ENCODE results near the gene ANO10. TPM values are rescaled to one million over a fixed set of nuclear protein-coding genes. Genes with fewer than 3 reads are reported as not detected.
"Not testable (repeated sequence)": the region's sequence is repeated elsewhere in the genome, so short reads cannot be mapped to it uniquely, and the experiment has no call there.

Gene ANO10
- total RNA-seq, 1 donor from 2014 or later, result 32.8 TPM

DNA sequence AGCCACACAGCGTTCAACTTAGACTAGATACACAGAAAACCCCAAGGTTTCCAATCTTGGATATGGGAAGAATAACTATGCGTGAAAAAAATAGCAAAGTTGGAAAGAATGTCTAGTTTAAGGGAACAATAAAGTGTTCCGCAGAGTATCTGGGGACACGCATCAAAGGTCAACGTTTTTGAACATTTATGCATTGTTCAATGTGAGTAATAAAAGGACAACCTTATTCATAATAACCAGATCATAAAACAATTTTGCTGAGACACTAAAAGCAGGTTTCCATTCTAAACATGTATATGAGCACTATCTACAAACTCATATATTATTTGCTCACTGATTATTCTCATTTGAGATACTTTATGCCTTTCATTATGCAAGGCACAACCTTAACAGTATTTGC lies 7.8 kb downstream of the ANO10 start:
- DNase-seq (ENCODE audit: extremely low spot score, unreplicated experiment), result no peak
- H3K27me3 Mint-ChIP-seq (ENCODE audit: unreplicated experiment), result no peaks in the 10 kb centered on the region
- H3K27ac Mint-ChIP-seq (ENCODE audit: unreplicated experiment), result no peak overlapping the region
- H3K4me1 Mint-ChIP-seq (ENCODE audit: unreplicated experiment), result no peaks in the 10 kb centered on the region
- peaks cover 4% of the 10 kb centered on the region for H3K9me3 Mint-ChIP-seq (ENCODE audit: unreplicated experiment)
- TF ChIP-seq, protein P1, sequence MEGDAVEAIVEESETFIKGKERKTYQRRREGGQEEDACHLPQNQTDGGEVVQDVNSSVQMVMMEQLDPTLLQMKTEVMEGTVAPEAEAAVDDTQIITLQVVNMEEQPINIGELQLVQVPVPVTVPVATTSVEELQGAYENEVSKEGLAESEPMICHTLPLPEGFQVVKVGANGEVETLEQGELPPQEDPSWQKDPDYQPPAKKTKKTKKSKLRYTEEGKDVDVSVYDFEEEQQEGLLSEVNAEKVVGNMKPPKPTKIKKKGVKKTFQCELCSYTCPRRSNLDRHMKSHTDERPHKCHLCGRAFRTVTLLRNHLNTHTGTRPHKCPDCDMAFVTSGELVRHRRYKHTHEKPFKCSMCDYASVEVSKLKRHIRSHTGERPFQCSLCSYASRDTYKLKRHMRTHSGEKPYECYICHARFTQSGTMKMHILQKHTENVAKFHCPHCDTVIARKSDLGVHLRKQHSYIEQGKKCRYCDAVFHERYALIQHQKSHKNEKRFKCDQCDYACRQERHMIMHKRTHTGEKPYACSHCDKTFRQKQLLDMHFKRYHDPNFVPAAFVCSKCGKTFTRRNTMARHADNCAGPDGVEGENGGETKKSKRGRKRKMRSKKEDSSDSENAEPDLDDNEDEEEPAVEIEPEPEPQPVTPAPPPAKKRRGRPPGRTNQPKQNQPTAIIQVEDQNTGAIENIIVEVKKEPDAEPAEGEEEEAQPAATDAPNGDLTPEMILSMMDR (IDR thresholded peaks at IDR 0.05), result no peak
- H3K4me3 Mint-ChIP-seq (ENCODE audit: unreplicated experiment), result no peak overlapping the region
- H3K36me3 Mint-ChIP-seq (ENCODE audit: unreplicated experiment), result no peaks in the 10 kb centered on the region

DNA sequence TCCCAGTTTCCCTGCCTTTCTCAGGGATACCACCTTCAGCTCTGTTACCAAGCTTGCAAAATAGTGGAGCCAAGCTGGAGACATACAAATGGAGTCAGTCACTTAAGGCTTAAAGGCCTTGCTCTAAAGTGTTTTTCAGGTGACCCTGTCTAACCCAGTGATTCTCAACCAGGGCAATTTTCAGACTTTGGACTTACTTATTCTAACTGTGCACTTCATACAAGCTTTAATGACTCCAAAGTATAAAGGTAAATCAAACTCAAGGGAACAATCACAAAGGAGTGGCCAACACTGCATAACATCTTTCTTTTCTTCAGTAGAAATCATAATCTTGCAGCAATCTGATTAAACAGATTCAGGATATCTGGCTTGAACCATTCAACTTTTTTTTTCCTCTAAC lies 9.4 kb downstream of the ANO10 start:
- Mint-ChIP-seq H3K4me1 (ENCODE audit: unreplicated experiment) (no peaks in the 10 kb centered on the region), H3K36me3 (ENCODE audit: unreplicated experiment) (no peaks in the 10 kb centered on the region), H3K9me3 (ENCODE audit: unreplicated experiment) (peaks cover 4% of the 10 kb centered on the region), H3K27me3 (ENCODE audit: unreplicated experiment) (no peaks in the 10 kb centered on the region), H3K4me3 (ENCODE audit: unreplicated experiment) (no peak overlapping the region), H3K27ac (ENCODE audit: unreplicated experiment) (no peak overlapping the region)
- TF ChIP-seq, protein P1 (IDR thresholded peaks at IDR 0.05), result no peak
- DNase-seq (ENCODE audit: extremely low spot score, unreplicated experiment), result no peak

DNA sequence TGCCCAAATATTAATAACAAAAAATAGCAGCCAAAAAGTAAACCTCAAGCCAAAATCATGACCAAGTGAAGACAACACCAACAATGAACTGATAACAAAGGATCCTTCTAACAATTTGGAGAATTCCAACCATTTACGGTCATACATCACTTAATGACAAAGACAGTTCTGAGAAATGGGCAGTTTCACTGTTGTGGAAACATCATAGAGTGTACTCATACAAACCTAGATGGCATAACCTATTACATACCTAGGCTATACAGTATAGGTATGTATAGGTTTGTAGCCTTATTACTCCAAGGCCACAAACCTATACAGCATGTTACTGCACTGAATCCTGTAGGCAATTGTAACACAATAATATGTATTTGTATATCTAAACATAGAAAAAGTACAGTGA lies 12.4 kb downstream of the ANO10 start:
- DNase-seq (ENCODE audit: extremely low spot score, unreplicated experiment), result no peak
- no peak overlapping the region for H3K4me3 Mint-ChIP-seq (ENCODE audit: unreplicated experiment)
- H3K27me3 Mint-ChIP-seq (ENCODE audit: unreplicated experiment), result no peaks in the 10 kb centered on the region
- peaks cover 3% of the 10 kb centered on the region for H3K36me3 Mint-ChIP-seq (ENCODE audit: unreplicated experiment)
- peaks cover 3% of the 10 kb centered on the region for H3K9me3 Mint-ChIP-seq (ENCODE audit: unreplicated experiment)
- no peaks in the 10 kb centered on the region for H3K4me1 Mint-ChIP-seq (ENCODE audit: unreplicated experiment)
- TF ChIP-seq, protein P1 (IDR thresholded peaks at IDR 0.05), result no peak
- H3K27ac Mint-ChIP-seq (ENCODE audit: unreplicated experiment), result no peak overlapping the region

DNA sequence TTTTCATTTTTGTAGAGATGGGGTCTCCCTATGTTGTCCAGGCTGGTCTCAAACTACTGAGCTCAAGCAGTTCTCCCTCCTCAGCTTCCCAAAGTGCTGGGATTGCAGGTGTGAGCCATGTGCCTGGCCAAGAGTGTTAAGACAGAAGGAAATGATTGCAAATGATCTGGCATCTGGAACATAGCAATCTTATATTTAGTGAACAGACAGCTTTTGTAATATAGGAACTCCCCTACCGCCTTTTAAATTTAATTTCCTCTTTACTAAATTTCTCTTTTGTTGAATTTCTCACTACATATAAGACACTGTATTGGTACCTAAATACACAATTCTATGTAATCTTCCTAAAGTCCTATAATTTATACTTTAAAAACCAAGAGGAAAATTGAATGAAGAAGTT lies 13.1 kb downstream of the ANO10 start:
- H3K27me3 Mint-ChIP-seq (ENCODE audit: unreplicated experiment), result no peaks in the 10 kb centered on the region
- no peaks in the 10 kb centered on the region for H3K4me1 Mint-ChIP-seq (ENCODE audit: unreplicated experiment)
- no peak for DNase-seq (ENCODE audit: extremely low spot score, unreplicated experiment)
- TF ChIP-seq, protein P1 (IDR thresholded peaks at IDR 0.05), result no peak
- H3K9me3 Mint-ChIP-seq (ENCODE audit: unreplicated experiment), result no peaks in the 10 kb centered on the region
- H3K36me3 Mint-ChIP-seq (ENCODE audit: unreplicated experiment), result peaks cover 7% of the 10 kb centered on the region
- H3K27ac Mint-ChIP-seq (ENCODE audit: unreplicated experiment), result no peak overlapping the region
- H3K4me3 Mint-ChIP-seq (ENCODE audit: unreplicated experiment), result no peak overlapping the region

DNA sequence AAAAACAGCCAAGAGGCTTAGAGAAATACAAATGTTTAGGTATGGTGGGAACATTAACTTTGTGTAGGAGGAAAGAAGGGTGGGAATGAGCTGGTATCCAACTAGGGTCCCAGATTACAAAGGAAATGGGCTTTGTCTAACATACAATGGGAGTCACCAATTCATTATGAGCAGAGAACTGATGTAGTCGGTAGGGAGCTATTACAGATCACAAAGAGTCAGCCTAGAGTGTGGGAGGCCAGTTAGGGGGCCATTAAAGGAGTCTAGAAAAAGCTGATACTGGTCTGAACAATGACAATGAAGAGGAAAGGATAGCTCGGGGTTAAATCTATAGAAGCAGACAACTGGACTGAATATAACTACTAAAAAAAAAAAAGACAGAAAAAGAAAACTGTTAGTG lies 15.5 kb downstream of the ANO10 start:
- H3K27me3 Mint-ChIP-seq (ENCODE audit: unreplicated experiment), result no peaks in the 10 kb centered on the region
- H3K36me3 Mint-ChIP-seq (ENCODE audit: unreplicated experiment), result peaks cover 14% of the 10 kb centered on the region
- no peak overlapping the region for H3K4me3 Mint-ChIP-seq (ENCODE audit: unreplicated experiment)
- no peaks in the 10 kb centered on the region for H3K4me1 Mint-ChIP-seq (ENCODE audit: unreplicated experiment)
- no peaks in the 10 kb centered on the region for H3K9me3 Mint-ChIP-seq (ENCODE audit: unreplicated experiment)
- TF ChIP-seq, protein P1 (IDR thresholded peaks at IDR 0.05), result no peak
- DNase-seq (ENCODE audit: extremely low spot score, unreplicated experiment), result no peak
- no peak overlapping the region for H3K27ac Mint-ChIP-seq (ENCODE audit: unreplicated experiment)

DNA sequence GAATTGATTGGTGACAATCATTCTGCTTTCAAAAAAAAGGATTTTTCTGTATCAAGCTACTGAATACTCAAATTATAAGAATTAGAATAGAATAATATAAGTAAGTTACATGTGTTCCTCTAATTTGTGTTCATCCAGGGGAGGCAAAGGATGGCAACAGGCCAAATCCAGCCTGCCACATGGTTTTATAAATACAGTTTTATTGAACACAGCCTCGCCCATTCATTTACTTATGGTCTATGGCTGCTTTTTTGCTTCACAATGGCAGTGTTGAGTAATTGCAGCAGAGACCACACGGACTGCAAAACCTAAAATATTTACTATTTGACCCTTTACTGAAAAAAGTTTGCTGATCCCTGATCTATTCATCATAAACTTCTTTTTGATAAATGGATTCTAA lies 21.9 kb downstream of the ANO10 start:
- not testable (repeated sequence) for H3K27me3 Mint-ChIP-seq (ENCODE audit: unreplicated experiment); H3K4me1 Mint-ChIP-seq (ENCODE audit: unreplicated experiment); H3K27ac Mint-ChIP-seq (ENCODE audit: unreplicated experiment); DNase-seq (ENCODE audit: extremely low spot score, unreplicated experiment); H3K9me3 Mint-ChIP-seq (ENCODE audit: unreplicated experiment); H3K4me3 Mint-ChIP-seq (ENCODE audit: unreplicated experiment)
- peaks cover 26% of the 10 kb centered on the region for H3K36me3 Mint-ChIP-seq (ENCODE audit: unreplicated experiment)
